ENCODE data around the gene CCN6.
A peak's percentile ranks its signal among the peaks of the same experiment; 100 is the strongest.
"Not testable (repeated sequence)": the region's sequence is repeated elsewhere in the genome, so short reads cannot be mapped to it uniquely, and the experiment has no call there.

CCN6 gene

GRCh38 chr6:112030206-112030960, 23.5 kb upstream of the CCN6 start:
- no peak for DNase-seq

DNA sequence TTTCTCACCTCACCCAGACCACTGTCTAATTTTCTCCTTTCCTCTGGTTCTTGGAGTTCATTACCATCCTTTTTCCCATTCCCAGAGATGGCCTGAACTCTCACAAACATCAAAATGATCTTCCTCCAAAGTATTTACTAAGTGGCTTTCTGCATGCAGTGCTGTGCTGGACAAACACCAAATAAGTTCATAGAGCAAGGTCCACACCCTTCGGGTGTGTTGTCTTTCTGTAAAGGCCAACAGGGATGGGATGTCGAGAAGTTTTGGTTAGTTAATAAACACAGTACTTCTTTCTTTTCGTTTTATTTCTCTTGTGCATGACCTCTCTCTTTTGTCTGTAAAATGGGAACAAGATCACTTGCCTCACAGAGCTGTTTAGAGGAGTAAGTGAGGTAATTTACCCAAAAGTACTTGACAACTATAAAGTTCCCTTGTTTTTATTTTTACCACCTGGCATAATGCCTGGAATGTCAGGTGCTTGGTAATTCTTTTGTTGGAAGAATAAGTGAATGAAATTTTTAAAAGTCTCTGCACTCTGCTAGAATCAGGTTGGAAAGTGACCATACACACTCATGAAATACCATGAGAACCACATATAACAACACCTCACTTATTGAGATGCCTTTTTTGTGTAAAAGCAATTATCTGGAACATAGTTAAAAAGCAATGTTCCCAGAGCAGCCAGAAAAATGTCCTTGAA, 22.8 kb upstream of the CCN6 start:
- no peak for DNase-seq

DNA sequence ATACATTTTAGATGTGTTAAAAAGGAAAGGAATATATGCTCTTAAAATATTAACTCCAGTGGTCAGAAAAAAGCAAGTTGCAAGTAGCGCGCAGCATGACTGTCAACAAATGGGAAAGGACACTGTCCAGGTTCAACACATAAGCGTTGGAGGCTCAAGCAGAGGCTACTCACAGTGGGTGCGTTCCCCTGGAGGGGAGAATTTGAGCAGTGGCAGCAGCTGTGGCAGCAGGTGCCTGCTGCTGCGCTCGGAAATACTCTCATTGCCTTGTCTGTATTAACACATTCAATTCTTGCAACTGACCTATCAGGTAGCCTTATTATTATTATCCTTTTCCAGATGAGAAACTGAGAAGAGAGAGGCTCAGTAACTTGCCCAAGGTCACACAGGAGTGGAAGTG, 21.9 kb upstream of the CCN6 start:
- DNase-seq = no peak

DNA sequence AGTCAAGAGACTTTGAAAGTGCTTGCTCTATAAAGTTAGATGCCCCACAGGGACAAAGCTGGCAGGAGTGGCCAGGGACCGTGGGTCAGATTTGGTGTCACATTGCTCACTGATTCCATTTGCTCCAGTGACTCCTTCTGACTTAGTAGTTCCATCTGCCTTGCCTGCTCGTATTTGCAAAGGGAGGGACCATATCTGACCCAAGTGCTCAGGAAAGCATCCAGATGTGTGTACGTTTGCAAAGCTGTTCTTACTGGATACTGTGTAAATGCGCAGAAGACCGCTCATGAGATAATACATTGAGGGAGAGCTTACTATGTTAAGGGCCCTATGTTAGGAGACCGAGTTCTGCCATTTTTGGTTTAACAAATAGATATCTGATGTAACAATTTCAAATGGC, 21.2 kb upstream of the CCN6 start:
- DNase-seq = no peak

DNA sequence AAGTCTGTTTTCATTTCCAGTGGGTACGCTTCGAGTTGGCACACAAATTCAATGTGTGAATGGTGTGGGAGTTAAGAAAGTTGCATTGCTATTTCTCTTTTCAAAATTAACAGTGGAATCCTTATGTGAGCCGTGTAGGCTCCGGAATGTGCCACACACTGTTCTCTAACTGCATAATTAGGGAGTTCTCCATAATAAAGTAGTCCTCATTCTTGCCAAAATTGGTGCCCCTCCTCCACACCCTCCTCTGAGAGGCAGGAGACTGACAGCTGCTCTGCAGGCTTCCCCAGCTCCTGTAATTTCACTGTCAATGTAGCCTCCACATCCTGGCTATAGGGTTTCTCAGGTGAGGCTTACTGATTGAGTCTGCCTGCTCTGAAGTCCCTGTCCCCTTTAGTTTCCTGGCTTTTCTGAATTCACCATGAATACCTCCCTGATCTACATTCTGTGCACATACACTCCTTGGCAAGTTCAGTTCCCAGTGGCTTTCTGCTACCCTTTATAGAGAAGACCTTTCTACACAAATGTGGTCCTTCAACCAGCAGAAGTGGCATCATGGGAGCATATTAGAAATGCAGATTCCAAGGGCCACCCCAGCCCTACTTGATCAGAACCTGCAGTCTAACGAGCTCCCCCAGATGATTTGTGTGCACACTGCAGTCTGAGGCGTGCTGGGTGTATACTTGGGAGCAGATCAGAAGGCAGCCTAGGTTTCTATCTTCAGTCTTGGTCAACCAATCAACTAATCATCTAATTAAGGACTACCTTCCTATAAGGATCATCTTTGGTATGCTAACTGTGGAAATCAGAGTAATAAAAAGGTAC, 19.9 kb upstream of the CCN6 start:
- no peak for DNase-seq

DNA sequence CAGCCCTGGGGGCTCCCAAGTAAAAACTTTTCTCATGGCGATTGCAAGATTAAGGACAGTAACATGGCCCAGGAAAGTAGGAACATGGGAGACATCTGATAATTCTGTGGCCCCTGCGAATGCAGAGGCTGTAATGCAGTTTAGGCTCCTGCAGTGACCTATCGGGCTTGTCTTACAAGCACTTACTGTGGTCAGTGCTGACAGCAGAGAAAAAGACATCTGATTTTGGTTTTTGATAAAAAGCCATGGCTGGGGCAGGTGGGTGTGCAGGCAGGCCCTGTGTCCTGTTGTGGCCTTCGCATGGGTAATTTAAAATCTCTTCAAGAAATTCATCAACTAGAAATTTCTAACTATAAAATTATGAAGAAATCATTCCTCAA, 19.3 kb upstream of the CCN6 start:
- no peak for DNase-seq

- no peak for DNase-seq
Observed at GRCh38 chr6:112036088-112036637, 17.7 kb upstream of the CCN6 start.

DNA sequence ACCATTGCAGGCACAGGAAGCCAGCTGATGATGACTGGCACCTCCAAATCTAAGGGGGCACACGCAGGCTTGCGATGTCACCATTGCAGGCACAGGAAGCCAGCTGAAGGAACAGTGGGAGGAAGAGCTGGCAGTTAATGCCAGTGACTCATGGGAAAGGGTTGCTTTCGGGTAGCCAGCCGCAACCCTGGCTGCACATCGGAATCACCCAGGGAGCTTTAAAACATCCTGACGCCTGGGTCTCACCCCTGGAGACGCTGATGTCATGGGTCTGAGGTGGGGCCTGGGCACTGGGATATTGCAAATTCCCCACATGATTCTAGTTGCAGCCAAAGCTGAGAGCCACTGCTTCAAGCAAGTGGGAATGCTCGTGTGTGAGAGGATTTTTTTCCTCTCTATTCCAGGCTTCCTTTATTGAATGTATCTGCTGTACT, 16.1 kb upstream of the CCN6 start:
- no peak for DNase-seq

- DNase-seq = no peak
Observed at GRCh38 chr6:112038268-112038667, 15.6 kb upstream of the CCN6 start.

DNA sequence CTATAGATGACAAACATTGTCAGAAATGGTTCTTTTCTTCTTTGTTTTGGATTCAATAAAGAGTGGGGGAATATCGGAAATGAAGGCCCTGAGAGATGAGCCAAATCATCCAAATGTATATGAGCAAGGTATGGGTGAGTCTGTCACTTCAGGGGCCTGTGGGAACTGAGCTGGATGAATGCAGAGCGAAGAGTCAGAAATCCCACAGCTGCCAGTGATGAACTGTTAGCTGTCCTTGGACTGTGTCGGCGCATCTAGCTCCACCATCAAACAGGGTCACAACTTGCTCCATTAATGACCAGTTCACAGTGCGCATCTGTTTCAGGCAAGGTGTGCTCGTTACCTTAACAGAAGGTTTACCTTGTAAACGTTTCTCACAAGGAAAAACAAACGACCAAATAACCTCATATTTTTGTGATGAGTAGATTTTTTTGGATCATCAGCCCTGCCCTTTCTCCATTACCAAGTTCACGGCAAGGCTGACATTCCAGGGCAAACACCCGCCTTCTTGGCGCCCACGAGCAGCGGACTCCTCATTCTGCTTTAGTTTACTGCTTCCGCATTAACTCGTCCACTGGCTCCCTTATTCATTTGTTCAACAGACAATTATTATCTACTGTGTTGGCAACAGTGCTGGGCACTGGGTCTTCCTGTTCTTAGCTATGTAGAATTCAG, 15.0 kb upstream of the CCN6 start:
- DNase-seq = no peak

DNA sequence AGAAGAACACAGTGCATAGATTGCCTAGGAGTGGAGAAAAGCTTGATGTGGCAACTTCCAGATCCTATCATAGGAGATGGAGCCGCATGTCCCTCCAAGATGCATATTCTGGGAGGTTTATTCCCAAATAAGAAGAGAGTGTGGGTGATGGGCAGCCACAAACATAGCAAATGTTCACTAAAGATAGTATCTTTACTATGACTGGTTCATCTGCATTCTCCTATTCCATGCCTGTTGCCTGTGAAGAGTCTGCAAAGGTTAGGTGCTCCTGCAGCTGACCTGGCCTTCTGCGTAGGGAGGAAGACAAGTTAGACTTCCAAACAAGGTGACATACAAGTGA, 14.5 kb upstream of the CCN6 start:
- DNase-seq = no peak

DNA sequence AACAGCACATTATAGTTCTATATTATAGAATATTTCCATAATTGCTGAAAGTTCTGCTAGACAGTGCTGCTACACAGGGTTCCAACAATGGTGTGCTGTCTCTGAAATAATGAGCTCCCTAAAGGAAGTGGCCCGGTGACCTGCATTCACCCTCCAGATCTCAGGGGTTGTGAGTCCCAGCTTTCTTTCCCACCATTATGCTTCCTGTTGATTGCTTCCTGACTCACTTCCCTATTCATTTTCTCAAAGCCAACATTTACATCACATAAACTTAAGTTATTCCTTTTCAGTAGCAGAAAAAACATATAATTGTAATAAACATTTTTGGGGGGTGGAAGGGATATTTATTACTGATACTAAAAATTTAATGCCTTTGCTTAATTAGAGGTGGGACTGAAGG, 12.9 kb upstream of the CCN6 start:
- no peak for DNase-seq

- no peak for DNase-seq
Observed at GRCh38 chr6:112041535-112041934, 12.4 kb upstream of the CCN6 start.

DNA sequence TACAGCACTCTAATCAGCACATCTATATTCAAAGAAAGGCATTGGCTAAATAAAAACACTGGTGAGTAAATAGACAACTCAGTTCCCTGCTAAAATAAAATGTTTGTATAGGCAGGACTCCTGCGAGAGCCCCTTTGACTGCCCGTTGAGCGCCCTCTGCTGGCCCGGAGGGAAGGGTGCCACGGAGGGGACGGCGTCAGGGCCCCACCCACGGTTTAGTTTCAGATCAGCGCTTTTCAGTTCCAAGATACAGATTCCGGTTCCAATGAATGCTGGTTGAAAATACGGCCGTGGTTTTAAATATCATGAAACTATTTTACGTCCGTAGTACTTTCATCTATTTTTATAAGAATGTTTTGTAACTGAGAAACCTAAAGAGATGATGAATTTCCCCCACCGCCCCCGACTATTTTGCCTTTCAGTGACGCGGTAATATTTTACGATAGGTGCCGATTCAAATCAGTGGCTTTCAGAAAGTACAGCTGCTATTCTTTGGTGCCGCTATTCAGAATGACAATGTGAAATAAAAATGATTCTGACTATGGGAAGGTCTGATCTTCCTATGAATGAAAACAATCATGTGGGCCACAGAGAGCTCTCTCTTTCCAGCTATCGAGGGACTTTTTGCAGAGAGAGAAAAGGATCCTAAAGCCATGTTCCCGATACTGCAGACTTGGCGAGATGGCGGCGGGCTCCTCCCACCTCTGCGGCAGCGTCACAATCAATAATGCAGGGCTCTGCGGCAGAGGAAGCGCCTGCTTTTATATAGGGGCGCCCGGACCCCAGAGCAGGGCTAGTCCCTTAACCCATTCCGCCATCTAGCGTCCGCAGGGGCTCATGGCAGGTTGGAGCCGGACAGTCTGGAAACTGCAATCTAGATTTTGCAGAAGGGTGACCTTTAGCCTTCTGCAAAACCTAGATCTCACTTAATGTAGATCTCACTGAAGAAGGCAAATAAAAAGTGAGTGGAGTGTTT, 10.6 kb upstream of the CCN6 start:
- DNase-seq = peak; percentile 93 to 94

- DNase-seq = no peak
Observed at GRCh38 chr6:112044196-112044595, 9.7 kb upstream of the CCN6 start.

DNA sequence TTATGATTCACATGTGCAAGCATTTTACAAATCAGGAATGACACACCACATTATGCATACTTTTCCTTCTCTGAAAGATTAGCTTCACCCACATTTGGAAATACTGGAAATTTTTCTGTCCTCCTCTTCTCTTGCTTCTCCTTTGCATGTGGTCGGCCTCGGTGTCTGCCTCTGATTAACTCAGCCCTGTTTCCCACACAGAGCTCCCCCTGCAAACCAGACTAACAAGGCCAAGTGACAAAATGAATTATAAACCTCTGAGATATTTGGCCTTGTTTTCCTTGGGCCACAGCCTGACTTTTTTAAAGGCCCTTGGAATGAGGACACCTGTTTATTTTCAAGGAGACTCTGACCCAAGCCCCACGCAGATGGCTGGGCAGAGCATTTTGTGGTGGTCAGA, 9.0 kb upstream of the CCN6 start:
- no peak for DNase-seq

DNA sequence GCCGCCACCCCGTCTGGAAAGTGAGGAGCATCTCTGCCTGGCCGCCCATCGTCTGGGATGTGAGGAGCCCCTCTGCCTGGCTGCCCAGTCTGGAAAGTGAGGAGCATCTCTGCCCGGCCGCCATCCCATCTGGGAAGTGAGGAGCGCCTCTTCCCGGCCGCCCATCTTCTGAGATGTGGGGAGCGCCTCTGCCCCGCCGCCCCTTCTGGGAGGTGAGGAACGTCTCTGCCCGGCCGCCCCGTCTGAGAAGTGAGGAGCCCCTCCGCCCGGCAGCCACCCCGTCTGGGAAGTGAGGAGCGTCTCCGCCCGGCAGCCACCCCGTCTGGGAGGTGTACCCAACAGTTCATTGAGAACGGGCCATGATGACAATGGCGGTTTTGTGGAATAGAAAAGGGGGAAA, 6.4 kb upstream of the CCN6 start:
- not testable (repeated sequence) for DNase-seq

GRCh38 chr6:112049026-112049799, 4.7 kb upstream of the CCN6 start:
- DNase-seq = no peak

GRCh38 chr6:112049996-112050395, 3.9 kb upstream of the CCN6 start:
- no peak for DNase-seq

DNA sequence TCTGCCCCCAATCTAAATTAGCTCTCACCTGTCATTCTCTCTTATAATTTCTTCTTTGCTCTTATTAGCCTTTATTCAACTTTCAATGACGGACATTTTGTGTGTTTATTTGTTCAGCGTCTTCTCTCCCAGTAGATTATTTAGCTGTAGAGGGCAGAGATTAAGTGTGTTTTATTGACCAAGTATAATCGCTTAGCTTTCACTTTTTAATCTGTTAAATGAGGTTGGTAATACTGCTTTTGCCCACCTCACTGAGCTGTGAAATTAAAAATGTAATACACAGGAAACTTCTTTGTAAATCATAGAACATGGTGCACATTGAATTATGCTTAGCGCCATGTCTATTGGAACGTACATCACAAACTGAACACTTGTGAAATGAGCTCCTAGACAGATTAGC, 3.5 kb upstream of the CCN6 start:
- DNase-seq = no peak

DNA sequence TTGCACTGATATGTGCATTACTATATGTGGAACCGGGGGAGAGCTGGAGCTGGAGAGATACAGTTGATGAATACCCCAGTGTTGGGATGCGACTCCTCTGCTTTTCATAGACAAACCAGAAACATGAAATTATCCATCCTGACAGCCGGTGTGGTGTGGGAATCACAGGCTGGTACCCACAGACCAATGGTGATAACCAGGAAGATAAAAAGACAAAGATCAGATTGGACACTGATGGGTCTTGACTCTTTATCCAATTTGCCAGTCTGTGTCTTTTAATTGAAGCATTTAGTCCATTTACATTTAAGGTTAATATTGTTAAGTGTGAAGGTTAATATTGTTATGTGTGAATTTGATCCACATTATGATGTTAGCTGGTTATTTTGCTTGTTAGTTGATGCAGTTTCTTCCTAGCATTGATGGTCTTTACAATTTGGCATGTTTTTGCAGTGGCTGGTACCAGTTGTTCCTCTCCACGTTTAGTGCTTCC, 2.6 kb upstream of the CCN6 start:
- not testable (repeated sequence) for DNase-seq

Measured in CD4-positive, alpha-beta T cell treated with Interferon alpha-2 for 1 hour (primary cell).